Heart left ventricle (tissue), 13 donors: ENCODE data around the gene IRF8.

ENCODE experiments used
- POLR2A ChIP-seq, 2 donors: fragments of 450-650 bp; IDR thresholded peaks; one replicate each; pipeline ENCODE4 v1.6.1; 2017; ENCODE audit warnings: antibody characterized with exemption in 2 of 2, mild to moderate bottlenecking in 2 of 2, moderate library complexity in 2 of 2
- TF ChIP-seq, protein P1 (sequence below), 12 donors: fragments of 200-600 bp; sonication (generic) in 4 of 12; IDR thresholded peaks; one replicate each; pipeline versions ENCODE4 v1.5.0 to v1.8.0; 2018 to 2022; ENCODE audit warnings: antibody characterized with exemption in 12 of 12, mild to moderate bottlenecking in 5 of 12
- donor health status: ischemic (EF 13 %, LVEDD 7.1; RV severe dilation, severe dysfunction).
- donor health status: DM: no; HTN: yes; CAD: no.
- donor health status: DM: no; HTN: no; CAD: no.
- donor health status: ischemic (EF 25% LVEDD 6.9; RV normal size, moderate dysfunction).
- donor health status: ischemic (EF 25% LVEDD 5.7; RV mildly dilated, moderate dysfunction).
- donor health status: ischemic (EF 35%, LVEDD 5.7; RV mildly dilated, moderate dysfunction).
- donor health status: nonischemic (EF 11% LVEDD 7.7; RV severe dilation, severe dysfunction).
- donor health status: DM: yes; HTN: yes; CAD: no.
- donor health status: PGD.
- donor health status: ischemic (EF 29% LVEDD 5.4; RV normal size, mild dysfunction).
- donor health status: nonischemic (EF 23%, LVEDD 6.1; RV moderate dilation, normal function).

DNA sequence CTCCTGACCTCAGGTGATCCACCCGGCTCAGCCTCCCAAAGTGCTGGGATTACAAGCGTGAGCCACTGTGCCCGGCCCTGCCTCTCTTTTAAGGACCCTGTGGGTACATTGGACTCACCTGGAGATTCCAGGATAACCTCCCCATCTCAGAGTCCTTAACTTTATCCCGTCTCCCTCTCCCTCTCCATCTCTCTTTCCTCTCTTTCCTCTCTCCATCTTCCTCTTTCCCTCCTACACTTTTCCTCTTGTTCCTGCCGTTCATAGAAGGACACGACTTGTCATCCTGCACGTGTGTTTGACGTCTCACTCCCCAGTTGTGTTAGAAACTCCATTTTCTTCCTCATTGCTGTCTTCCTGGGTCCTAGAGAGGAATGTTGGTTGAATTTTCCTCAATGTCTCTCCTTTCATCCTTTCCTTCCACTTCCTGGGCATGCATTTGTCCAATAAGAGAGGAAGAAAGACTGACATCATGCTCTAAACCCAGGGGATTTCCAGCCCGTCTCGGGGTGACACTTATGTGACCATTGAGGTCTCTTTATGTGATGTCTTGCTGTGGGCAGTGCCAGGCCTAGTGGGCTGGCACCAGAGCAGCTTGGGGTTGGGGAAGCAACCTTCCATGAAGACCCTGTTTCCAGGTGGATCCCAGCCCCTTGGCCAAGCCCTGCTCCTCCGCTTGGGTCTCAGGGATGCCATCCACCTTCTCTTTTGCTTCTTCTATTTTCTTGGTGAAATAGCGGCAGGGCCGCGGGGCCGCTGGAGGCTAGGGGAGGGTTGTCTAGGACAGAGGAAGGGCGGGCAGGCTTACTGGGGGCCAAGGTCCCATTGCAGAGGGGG lies 39.8 kb upstream of the IRF8 start:
- TF ChIP-seq, protein P1, sequence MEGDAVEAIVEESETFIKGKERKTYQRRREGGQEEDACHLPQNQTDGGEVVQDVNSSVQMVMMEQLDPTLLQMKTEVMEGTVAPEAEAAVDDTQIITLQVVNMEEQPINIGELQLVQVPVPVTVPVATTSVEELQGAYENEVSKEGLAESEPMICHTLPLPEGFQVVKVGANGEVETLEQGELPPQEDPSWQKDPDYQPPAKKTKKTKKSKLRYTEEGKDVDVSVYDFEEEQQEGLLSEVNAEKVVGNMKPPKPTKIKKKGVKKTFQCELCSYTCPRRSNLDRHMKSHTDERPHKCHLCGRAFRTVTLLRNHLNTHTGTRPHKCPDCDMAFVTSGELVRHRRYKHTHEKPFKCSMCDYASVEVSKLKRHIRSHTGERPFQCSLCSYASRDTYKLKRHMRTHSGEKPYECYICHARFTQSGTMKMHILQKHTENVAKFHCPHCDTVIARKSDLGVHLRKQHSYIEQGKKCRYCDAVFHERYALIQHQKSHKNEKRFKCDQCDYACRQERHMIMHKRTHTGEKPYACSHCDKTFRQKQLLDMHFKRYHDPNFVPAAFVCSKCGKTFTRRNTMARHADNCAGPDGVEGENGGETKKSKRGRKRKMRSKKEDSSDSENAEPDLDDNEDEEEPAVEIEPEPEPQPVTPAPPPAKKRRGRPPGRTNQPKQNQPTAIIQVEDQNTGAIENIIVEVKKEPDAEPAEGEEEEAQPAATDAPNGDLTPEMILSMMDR (IDR thresholded peaks at IDR 0.05): no peak
- no peak for TF ChIP-seq POLR2A (IDR thresholded peaks at IDR 0.05)
